Sigmoid colon (tissue), 7 donors: ENCODE results near the gene NPW. TPM values are rescaled to one million over a fixed set of nuclear protein-coding genes. Genes with fewer than 3 reads are reported as not detected.

Experiments
- DNase-seq: peaks from one replicate; pipeline ENCODE4 v3.0.0-alpha.2; 2019
- H3K27ac ChIP-seq, 4 donors: fragments of 200-600 bp; sonication (generic); one replicate each; pipeline ENCODE4 v1.5.1; 2016 to 2019; ENCODE audit warnings: mild to moderate bottlenecking in 1 of 4
- H3K27me3 ChIP-seq, 3 donors: fragments of 200-600 bp; sonication (generic); one replicate each; pipeline ENCODE4 v1.5.1; 2019; ENCODE audit warnings: mild to moderate bottlenecking in 1 of 3
- H3K36me3 ChIP-seq, 4 donors: fragments of 200-600 bp; sonication (generic); one replicate each; pipeline ENCODE4 v1.5.1; 2016 to 2019
- H3K4me1 ChIP-seq, 4 donors: fragments of 200-600 bp; sonication (generic); one replicate each; pipeline ENCODE4 v1.5.1; 2017 to 2019
- H3K4me3 ChIP-seq, 4 donors: fragments of 200-600 bp; sonication (generic); one replicate each; pipeline ENCODE4 v1.5.1; 2017 to 2019; ENCODE audit warnings: mild to moderate bottlenecking in 2 of 4, moderate library complexity in 1 of 4
- H3K9me3 ChIP-seq, 4 donors: fragments of 200-600 bp in 3 of 4; sonication (generic) in 3 of 4; one replicate each; pipeline versions ENCODE4 v1.5.1 to v1.6.1; 2013 to 2019
- CTCF ChIP-seq, 4 experiments: fragments of 450-650 bp in 3 of 4; fragments of 200-600 bp in 1 of 4; IDR thresholded peaks; one replicate each; pipeline ENCODE4 v1.5.1; 2016 to 2019; ENCODE audit warnings: antibody characterized with exemption in 4 of 4, mild to moderate bottlenecking in 3 of 4, moderate library complexity in 2 of 4
- EP300 ChIP-seq, 4 donors: sonication (generic); formaldehyde crosslinking; IDR thresholded peaks; one replicate each; pipeline ENCODE4 v1.6.1; 2017; ENCODE audit warnings: antibody characterized with exemption in 4 of 4
- POLR2A ChIP-seq, 2 donors: fragments of 450-650 bp; IDR thresholded peaks; one replicate each; pipeline ENCODE4 v1.6.1; 2016; ENCODE audit warnings: antibody characterized with exemption in 2 of 2, mild to moderate bottlenecking in 2 of 2, moderate library complexity in 2 of 2
- POLR2AphosphoS5 ChIP-seq, 4 donors: sonication (generic); formaldehyde crosslinking; IDR thresholded peaks; one replicate each; pipeline ENCODE4 v1.6.1; 2017; ENCODE audit warnings: antibody characterized with exemption in 4 of 4
- WGBS, 2 donors: extraction: QIAGEN DNeasy Blood & Tissue Kit; methylation state at CpG; one replicate each; pipeline ENCODE4 v1.1.7; 2013; 5-methylcytosine and 5-hydroxymethylcytosine counted together
- intact Hi-C: fragments of 100-400 bp; cut with DNase I; formaldehyde crosslinking; loops from one replicate; pipeline ENCODE4 v1.15.1; 2023
- polyA plus RNA-seq, 3 donors: library from polyadenylated mRNA; stranded (reverse); fragments of 200-250 nt; gene quantifications; one replicate each; pipeline ENCODE4 v1.2.3, GENCODE V29; 2013
- total RNA-seq, 4 donors: library from RNA; depleted of rRNA; stranded (reverse); fragments of >200 nt; gene quantifications; one replicate each; pipeline ENCODE4 v1.1.0, GENCODE V29; 2016
- donor health status: healthy with polysubstance abuse.
- donor health status: Bipolar disorder and iron deficiency.
- donor health status: healthy.

Gene NPW
- total and polyA plus RNA-seq, 7 donors, result 0.71 TPM; not detected in 6

GRCh38 chr16:2016407-2016922, 3.1 kb upstream of the NPW start:
- H3K36me3 ChIP-seq, result no peaks in the 10 kb centered on the region
- intact Hi-C loops, result no loop called here
- H3K4me3 ChIP-seq, result no peak overlapping the region
- no peaks in the 10 kb centered on the region for H3K9me3 ChIP-seq
- WGBS, 2 donors, result 54 to 73% methylated on average over 13 of the region's 13 CpGs
- peaks cover 22 to 38% (median 37%) of the 10 kb centered on the region in 3 donors for H3K27me3 ChIP-seq
- H3K4me1 ChIP-seq, result peaks cover 0 to 15% (median 13%) of the 10 kb centered on the region in 4 donors
- TF ChIP-seq POLR2A (IDR thresholded peaks at IDR 0.05), result no peak
- TF ChIP-seq EP300 (IDR thresholded peaks at IDR 0.05), result no peak
- no peak for TF ChIP-seq POLR2AphosphoS5 (IDR thresholded peaks at IDR 0.05)
- no peak for TF ChIP-seq CTCF (IDR thresholded peaks at IDR 0.05)
- DNase-seq, result no peak
- H3K27ac ChIP-seq, result no peak overlapping the region

- H3K4me3 ChIP-seq, result peak overlapping the region in 1 of 4 donors; percentile 1
Observed at GRCh38 chr16:2019921-2020831, 591 bp downstream of the NPW start.

GRCh38 chr16:2022723-2023091, 3.1 kb downstream of the NPW start:
- peak overlapping the region; percentile 7 to 44 (median 36) for H3K4me3 ChIP-seq
- 3% methylated on average over 14 of the region's 14 CpGs for WGBS, 2 donors
- H3K27me3 ChIP-seq, result peaks cover 25 to 42% (median 33%) of the 10 kb centered on the region in 3 donors
- TF ChIP-seq CTCF (IDR thresholded peaks at IDR 0.05) (no peak), POLR2A (IDR thresholded peaks at IDR 0.05) (no peak), POLR2AphosphoS5 (IDR thresholded peaks at IDR 0.05) (no peak), EP300 (IDR thresholded peaks at IDR 0.05) (no peak)
- peak overlapping the region in 2 of 4 donors; percentile 64 to 78 for H3K27ac ChIP-seq
- H3K36me3 ChIP-seq, result no peaks in the 10 kb centered on the region
- DNase-seq, result no peak
- H3K9me3 ChIP-seq, result no peaks in the 10 kb centered on the region
- H3K4me1 ChIP-seq, result peaks cover 4 to 51% (median 46%) of the 10 kb centered on the region in 4 donors
- intact Hi-C loops, result loop anchor here (2.0 to 5.0 kb wide), 3 partner anchors 118 to 230 kb away; partner anchors contain the start of gene ECI1

More at GRCh38 chr16:2019921-2020831, 591 bp downstream of the NPW start:
- no peaks in the 10 kb centered on the region for H3K9me3 ChIP-seq
- H3K27ac ChIP-seq, result no peak overlapping the region
- no peak for TF ChIP-seq POLR2AphosphoS5 (IDR thresholded peaks at IDR 0.05)
- TF ChIP-seq EP300 (IDR thresholded peaks at IDR 0.05), result no peak
- no peak for TF ChIP-seq CTCF (IDR thresholded peaks at IDR 0.05)
- TF ChIP-seq POLR2A (IDR thresholded peaks at IDR 0.05), result no peak
- intact Hi-C loops, result loop anchor here (5.0 kb wide), 1 partner anchor 232 kb away; the partner anchor contains the start of gene ECI1
- DNase-seq, result no peak
- 1 to 2% methylated on average over 96 of the region's 96 CpGs for WGBS, 2 donors
- H3K4me1 ChIP-seq, result peaks cover 4 to 32% (median 29%) of the 10 kb centered on the region in 4 donors
- peaks cover 25 to 42% (median 40%) of the 10 kb centered on the region in 3 donors for H3K27me3 ChIP-seq
- H3K36me3 ChIP-seq, result no peaks in the 10 kb centered on the region

GRCh38 chr16:2023092-2024031, 3.8 kb downstream of the NPW start:
- peak; percentile 96 for DNase-seq
- TF ChIP-seq POLR2AphosphoS5 (IDR thresholded peaks at IDR 0.05), result peak in 3 of 4 donors; percentile 19 to 61 (median 54)
- TF ChIP-seq CTCF (IDR thresholded peaks at IDR 0.05), result peak; percentile 95 to 98 (median 96)
- no peak for TF ChIP-seq EP300 (IDR thresholded peaks at IDR 0.05)
- Histone ChIP-seq H3K27me3 (peaks cover 25 to 36% (median 33%) of the 10 kb centered on the region in 3 donors), H3K4me3 (peak overlapping the region; percentile 8 to 44 (median 36)), H3K9me3 (no peaks in the 10 kb centered on the region), H3K4me1 (peaks cover 4 to 57% (median 51%) of the 10 kb centered on the region in 4 donors), H3K36me3 (no peaks in the 10 kb centered on the region), H3K27ac (peak overlapping the region; percentile 64 to 78 (median 71))
- WGBS, 2 donors, result 12 to 16% methylated on average over 53 of the region's 53 CpGs
- intact Hi-C loops, result loop anchor here (2.0 to 5.0 kb wide), 3 partner anchors 117 to 229 kb away; partner anchors contain the start of gene ECI1
